Measurements from ENCODE around the gene PTGES2. TPM values are rescaled to one million over a fixed set of nuclear protein-coding genes. Genes with fewer than 3 reads are reported as not detected.

Gene PTGES2
- polyA plus RNA-seq, 1 of the 3 experiments (the other 2 are of a cell fraction): 141 TPM

- no peak for TF ChIP-seq ZBTB33 (IDR thresholded peaks at IDR 0.05; ENCODE audit: borderline replicate concordance, low read depth)
- no peak for TF ChIP-seq EP300 (IDR thresholded peaks at IDR 0.05; ENCODE audit: borderline replicate concordance in 1 of 2, low read depth in 1 of 2, low read length in 1 of 2)
- TF ChIP-seq RXRA (IDR thresholded peaks at IDR 0.05; ENCODE audit: borderline replicate concordance, low read depth): no peak
- no peak for TF ChIP-seq MEF2A (IDR thresholded peaks at IDR 0.05; ENCODE audit: borderline replicate concordance, low read depth)
- peak; percentile 69; the same call in 1 of the 2 replicates for TF ChIP-seq FOSL2 (IDR thresholded peaks at IDR 0.05; ENCODE audit: borderline replicate concordance, low read depth)
- TF ChIP-seq TAF1 (IDR thresholded peaks at IDR 0.05; ENCODE audit: borderline replicate concordance, low read depth, low read length): peak; percentile 9; the same call in 1 of the 2 replicates
- TF ChIP-seq USF2 (IDR thresholded peaks at IDR 0.05; ENCODE audit: borderline replicate concordance, low read depth, low read length): no peak
- no peak for TF ChIP-seq ELF1 (IDR thresholded peaks at IDR 0.05)
- no peak for TF ChIP-seq CTCF (IDR thresholded peaks at IDR 0.05)
- TF ChIP-seq FOXJ3 (CRISPR knock-in tag; IDR thresholded peaks at IDR 0.05): no peak
- TF ChIP-seq USF1 (IDR thresholded peaks at IDR 0.05; ENCODE audit: borderline replicate concordance, low read depth): no peak
- TF ChIP-seq MAX (IDR thresholded peaks at IDR 0.05; ENCODE audit: low read depth): no peak
- TF ChIP-seq POLR2AphosphoS5 (IDR thresholded peaks at IDR 0.05; ENCODE audit: low read depth, low read length): peak; percentile 19; the same call in 1 of the 2 replicates
- TF ChIP-seq RCOR1 (IDR thresholded peaks at IDR 0.05; ENCODE audit: low read length): no peak
- no peak for TF ChIP-seq NRF1 (IDR thresholded peaks at IDR 0.05; ENCODE audit: low read depth, low read length)
- no peak for TF ChIP-seq GATA2 (CRISPR knock-in tag; IDR thresholded peaks at IDR 0.05)
- TF ChIP-seq NFIC (IDR thresholded peaks at IDR 0.05; ENCODE audit: borderline replicate concordance): no peak; the same call in none of the 2 replicates
- peak; percentile 35; the same call in 1 of the 2 replicates for TF ChIP-seq PBX3 (IDR thresholded peaks at IDR 0.05)
- peak; percentile 39; the same call in 1 of the 2 replicates for TF ChIP-seq YY1 (IDR thresholded peaks at IDR 0.05; ENCODE audit: low read depth)
- TF ChIP-seq TEAD4 (IDR thresholded peaks at IDR 0.05; ENCODE audit: borderline replicate concordance, insufficient read depth): no peak
- TF ChIP-seq MXI1 (IDR thresholded peaks at IDR 0.05; ENCODE audit: low read depth, low read length): peak; percentile 81
Measured at GRCh38 chr9:128094166-128094949, 33.2 kb downstream of the PTGES2 start (continued).
